Rectal smooth muscle tissue (tissue), 1 donor: ENCODE results near the gene TSPAN18.

ENCODE experiments used
- H3K27ac ChIP-seq: one replicate; pipeline ENCODE4 v1.7.0; 2013; ENCODE audit warnings: low read depth, low read length, inconsistent platforms
- H3K27me3 ChIP-seq: one replicate; pipeline ENCODE4 v1.7.0; 2013; ENCODE audit warnings: low read length; ENCODE audit not compliant: control insufficient read depth, insufficient read depth
- H3K36me3 ChIP-seq: one replicate; pipeline ENCODE4 v1.7.0; 2013; ENCODE audit warnings: low read length; ENCODE audit not compliant: control insufficient read depth, insufficient read depth
- H3K4me1 ChIP-seq: one replicate; pipeline ENCODE4 v1.7.0; 2013; ENCODE audit warnings: low read length; ENCODE audit not compliant: control insufficient read depth, insufficient read depth
- H3K4me3 ChIP-seq: one replicate; pipeline ENCODE4 v1.7.0; 2013; ENCODE audit warnings: low read length
- H3K9ac ChIP-seq: one replicate; pipeline ENCODE4 v1.7.0; 2013; ENCODE audit warnings: low read length

TSPAN18 gene

DNA sequence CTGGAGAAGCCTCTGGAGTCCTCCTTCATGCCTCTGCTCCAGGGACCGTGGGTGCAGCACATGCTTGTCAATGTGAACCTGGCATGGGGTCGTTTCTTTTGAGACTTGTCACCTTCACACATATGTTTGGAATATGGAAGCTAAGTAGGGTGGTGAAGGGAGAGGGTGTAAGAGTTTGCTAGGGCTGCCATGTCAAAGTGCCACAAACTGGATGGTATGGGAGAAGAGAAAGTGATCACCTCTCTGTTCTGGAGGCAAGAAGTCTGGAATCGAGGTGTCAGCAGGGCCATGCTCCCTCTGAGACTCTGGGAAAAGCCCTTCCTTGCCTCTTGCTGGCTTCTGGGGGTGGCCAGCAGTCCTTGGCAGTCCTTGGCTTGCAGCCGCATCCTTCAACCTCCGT lies 8.7 kb upstream of the TSPAN18 start:
- no peaks in the 10 kb centered on the region for H3K4me1 ChIP-seq
- no peaks in the 10 kb centered on the region for H3K36me3 ChIP-seq
- no peak overlapping the region for H3K4me3 ChIP-seq
- no peak overlapping the region for H3K9ac ChIP-seq
- H3K27ac ChIP-seq: no peak overlapping the region
- H3K27me3 ChIP-seq: no peaks in the 10 kb centered on the region

DNA sequence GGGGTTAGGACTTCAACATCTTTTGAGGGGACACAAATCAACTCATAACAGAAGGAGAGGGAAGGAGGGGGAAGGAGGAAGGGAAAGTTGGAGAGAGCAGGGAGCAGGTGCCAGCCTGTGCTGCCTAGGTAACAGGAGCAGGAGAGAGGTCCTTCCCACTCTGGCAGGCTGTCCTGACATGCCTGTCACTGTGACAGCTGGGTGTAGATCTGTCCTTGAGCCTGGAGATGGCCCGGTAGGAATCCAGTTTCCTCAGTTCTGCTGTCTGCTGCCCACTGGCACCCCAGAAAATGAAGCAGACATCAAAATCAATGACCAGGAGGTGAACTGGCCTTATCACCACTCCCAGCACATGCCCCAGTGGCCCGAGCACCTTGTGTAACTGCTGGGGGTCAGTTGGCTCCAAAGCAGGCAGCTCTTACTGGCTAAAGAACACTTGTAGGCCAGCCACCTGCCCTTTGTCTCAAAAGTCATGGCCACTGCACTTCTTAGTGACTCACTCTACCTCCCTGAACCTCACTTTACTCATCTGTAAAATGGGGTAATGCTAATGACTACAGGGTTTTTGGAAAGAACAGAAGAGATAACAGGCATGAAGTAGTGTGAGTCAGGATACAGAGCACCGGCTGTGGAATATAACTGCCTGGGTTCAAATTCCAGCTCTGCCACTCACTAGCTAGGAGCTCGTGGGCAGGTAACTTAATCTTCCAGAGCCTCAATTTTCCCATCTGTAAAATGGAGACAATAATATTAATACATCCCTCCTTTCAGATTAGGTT lies 8.0 kb upstream of the TSPAN18 start:
- no peak overlapping the region for H3K9ac ChIP-seq

DNA sequence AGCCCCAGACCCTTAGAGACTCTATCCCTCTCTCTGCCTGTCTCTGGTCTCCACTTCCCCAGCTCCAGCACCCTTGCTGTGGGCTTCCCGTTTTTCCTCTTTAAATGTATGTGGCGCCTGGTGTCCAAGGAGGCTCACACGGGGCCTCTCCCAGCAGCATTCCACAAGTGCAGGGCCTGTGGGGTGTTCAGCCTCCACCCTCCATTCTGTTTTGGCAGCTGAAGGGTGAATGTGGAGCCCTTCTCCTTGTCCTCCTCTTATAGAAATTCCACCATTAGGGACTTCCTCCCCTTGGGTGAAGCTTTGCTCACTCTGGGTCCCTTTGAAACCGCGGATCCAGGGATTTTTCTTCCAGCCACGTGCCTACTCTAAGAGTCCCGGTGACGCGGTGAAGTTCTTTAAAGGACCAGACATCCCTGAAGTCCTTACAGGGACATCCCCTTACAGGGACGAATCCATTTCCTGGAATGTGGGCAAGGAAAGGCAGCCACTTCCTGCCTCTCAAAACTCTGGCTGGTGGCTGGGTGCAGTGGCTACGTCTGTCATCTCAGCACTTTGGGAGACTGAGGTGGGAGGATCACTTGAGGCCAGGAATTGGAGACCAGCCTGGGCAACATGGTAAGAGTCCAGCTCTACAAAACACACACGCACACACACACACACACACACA lies 1.6 kb upstream of the TSPAN18 start:
- Histone ChIP-seq H3K4me3 (no peak overlapping the region), H3K27ac (no peak overlapping the region), H3K36me3 (no peaks in the 10 kb centered on the region), H3K4me1 (peaks cover 16% of the 10 kb centered on the region), H3K9ac (no peak overlapping the region), H3K27me3 (peaks cover 7% of the 10 kb centered on the region)

More for the DNA sequence above, 8.0 kb upstream of the TSPAN18 start:
- H3K4me3 ChIP-seq: no peak overlapping the region
- H3K27ac ChIP-seq: no peak overlapping the region
- H3K27me3 ChIP-seq: no peaks in the 10 kb centered on the region
- H3K4me1 ChIP-seq: no peaks in the 10 kb centered on the region
- H3K36me3 ChIP-seq: no peaks in the 10 kb centered on the region

DNA sequence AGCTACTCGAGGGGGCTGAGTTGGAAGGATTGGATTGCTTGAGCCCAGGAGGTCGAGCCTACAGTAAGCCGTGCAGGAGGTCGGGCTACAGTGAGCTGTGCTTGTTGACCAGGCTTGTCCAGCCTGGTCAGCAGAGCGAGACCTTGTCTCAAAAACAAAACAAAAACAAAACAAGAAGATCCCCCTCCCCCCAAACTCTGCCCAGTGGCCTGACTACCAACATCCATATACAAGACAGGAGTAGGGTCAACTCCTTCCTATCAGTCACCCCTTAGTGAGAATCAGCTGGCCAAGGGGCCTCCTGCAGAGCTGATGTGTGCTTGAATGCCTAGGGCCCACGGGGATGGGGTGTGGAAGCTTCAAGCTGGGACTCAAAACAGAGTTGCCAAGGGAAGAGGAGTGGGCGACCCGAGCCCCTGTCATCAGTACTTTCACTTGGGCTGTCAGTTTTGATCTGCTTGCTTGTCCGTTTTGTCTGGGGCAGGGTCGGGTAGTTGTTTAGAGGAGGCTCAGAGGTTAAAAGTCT lies 942 bp upstream of the TSPAN18 start:
- H3K27ac ChIP-seq: peak overlapping the region; percentile 90
- no peaks in the 10 kb centered on the region for H3K36me3 ChIP-seq
- peaks cover 7% of the 10 kb centered on the region for H3K27me3 ChIP-seq
- H3K4me1 ChIP-seq: peaks cover 19% of the 10 kb centered on the region
- peak overlapping the region; percentile 35 for H3K4me3 ChIP-seq
- H3K9ac ChIP-seq: no peak overlapping the region

DNA sequence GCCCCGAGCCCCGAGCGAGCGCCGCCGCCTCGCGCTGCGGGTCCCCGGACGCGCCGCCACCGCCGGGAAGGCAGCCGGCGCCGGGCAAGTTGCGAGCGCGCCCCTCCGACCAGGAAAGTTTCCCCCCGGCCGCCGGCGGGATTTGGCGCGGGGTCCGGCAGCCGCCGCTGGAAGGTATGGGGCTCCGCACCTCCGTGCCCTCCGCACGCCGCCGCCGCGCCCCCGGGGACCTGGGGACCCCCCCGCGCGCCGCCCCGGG lies 281 bp downstream of the TSPAN18 start:
- Histone ChIP-seq H3K9ac (peak overlapping the region; percentile 17), H3K27ac (peak overlapping the region; percentile 89), H3K27me3 (peaks cover 7% of the 10 kb centered on the region), H3K36me3 (no peaks in the 10 kb centered on the region), H3K4me1 (peaks cover 27% of the 10 kb centered on the region), H3K4me3 (peak overlapping the region; percentile 71)

DNA sequence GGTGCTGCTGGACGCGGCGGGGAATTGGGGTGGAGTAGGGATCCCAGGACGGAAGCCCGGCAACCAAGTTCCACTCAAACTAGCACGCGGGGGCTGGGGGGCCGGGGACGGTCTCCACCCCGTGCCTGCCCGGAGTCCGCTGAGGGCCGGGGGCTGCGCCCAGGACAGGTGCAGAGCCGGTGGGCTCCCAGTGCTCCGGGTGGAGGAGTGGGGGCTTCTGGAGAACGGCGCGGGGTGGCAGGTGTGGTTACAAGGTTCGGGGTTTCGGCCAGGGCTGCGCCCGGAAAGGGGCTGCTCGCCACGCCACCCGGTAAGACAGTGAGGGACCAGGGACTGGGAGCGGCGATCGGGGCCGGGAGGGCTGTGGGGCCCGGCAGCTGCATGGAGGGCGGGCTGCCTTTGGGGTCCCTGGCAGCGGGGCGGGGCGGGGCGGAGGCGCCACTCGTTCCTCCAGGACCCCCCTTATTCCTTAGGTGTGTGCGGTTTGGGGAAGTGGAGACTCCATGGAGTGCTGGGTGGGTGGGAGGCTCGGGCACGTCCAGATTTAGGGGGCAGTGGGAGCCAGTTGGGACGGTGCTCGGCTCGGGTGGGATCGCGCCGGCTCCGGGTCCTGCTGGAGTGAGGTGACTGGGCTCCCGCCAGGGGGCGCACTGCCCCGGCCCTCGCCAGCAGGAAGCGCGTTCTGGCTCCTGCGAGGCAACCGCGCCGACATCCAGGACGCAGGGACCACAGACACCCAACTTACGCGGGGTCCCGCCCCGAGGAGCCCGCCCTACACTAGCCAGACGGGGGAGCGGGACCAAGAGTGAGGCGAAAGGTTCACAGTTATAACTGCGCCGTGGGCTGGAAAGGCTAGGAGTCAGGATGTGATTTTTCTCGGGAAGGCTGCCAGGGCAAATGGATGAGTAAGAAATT lies 868 bp downstream of the TSPAN18 start:
- H3K9ac ChIP-seq: peak overlapping the region; percentile 17
- H3K27ac ChIP-seq: peak overlapping the region; percentile 89
- peaks cover 33% of the 10 kb centered on the region for H3K4me1 ChIP-seq
- H3K36me3 ChIP-seq: no peaks in the 10 kb centered on the region
- H3K4me3 ChIP-seq: peak overlapping the region; percentile 71
- H3K27me3 ChIP-seq: peaks cover 7% of the 10 kb centered on the region

DNA sequence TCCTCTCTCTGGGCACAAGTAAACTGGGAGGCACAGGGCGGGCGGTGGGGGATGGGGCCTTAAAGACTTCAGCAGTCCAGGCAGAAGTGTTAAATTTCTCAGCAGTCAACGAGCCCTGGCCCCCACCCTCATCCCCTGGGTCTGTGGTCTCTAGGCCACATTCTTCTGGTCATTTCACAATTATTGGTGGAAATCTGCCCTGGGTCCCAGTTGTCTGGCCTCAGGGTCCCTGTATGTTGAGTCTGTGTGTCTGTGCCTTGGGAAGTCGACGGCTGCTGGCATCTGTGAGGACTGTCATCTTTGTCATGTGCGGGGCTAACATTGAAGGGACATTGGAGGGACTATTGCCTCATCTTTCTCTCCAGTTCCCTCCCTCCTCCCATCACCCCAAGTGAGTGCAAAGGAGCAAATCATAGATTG lies 1.7 kb downstream of the TSPAN18 start:
- Histone ChIP-seq H3K27ac (peak overlapping the region; percentile 89), H3K4me3 (peak overlapping the region; percentile 71), H3K36me3 (no peaks in the 10 kb centered on the region), H3K27me3 (peaks cover 7% of the 10 kb centered on the region), H3K9ac (no peak overlapping the region), H3K4me1 (peaks cover 38% of the 10 kb centered on the region)

DNA sequence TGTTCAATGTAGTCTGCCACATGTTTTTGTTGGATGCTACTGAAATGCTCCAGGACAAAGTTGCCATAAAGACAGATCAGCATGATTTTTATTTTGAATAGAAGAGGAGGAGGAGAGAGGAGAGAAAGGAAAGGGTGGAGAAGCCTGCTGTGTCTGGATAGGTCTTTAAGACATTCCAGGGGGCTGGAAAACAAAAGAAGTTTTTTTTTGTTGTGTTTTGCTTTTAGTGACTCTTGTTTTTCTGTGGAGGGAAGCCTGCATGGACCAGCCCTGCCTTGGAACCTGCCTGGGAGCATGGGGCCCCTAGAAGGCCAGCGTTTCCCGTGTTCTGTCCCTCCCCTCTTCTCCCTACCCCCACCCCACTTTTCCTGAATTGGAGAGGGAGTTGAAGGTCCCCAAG lies 2.3 kb downstream of the TSPAN18 start:
- Histone ChIP-seq H3K9ac (no peak overlapping the region), H3K4me1 (peaks cover 41% of the 10 kb centered on the region), H3K4me3 (peak overlapping the region; percentile 71)

DNA sequence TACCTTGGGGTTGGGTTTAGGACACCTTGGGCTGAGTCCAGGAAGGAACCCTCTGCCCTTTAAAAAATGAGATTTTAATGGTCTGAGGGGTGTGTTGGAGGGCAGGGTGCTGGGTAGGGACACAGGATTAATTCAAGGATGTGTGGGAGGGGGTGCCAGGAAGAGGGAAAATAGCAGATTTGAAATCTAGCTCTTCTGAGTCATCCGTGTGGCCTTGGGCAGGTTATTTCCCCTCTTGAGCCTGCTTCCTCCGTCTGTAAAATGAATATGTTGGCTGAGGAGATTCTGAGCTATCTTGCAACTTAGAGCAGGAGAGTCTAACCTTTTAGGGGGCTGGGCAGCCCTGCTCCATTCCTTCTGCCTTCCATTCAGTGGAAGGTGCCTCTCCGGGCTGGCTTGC lies 3.0 kb downstream of the TSPAN18 start:
- Histone ChIP-seq H3K4me1 (peaks cover 44% of the 10 kb centered on the region), H3K4me3 (no peak overlapping the region), H3K27me3 (peaks cover 7% of the 10 kb centered on the region), H3K36me3 (no peaks in the 10 kb centered on the region), H3K9ac (no peak overlapping the region), H3K27ac (peak overlapping the region; percentile 89)

More for the DNA sequence above, 2.3 kb downstream of the TSPAN18 start:
- H3K27me3 ChIP-seq: peaks cover 7% of the 10 kb centered on the region
- peak overlapping the region; percentile 89 for H3K27ac ChIP-seq
- no peaks in the 10 kb centered on the region for H3K36me3 ChIP-seq

DNA sequence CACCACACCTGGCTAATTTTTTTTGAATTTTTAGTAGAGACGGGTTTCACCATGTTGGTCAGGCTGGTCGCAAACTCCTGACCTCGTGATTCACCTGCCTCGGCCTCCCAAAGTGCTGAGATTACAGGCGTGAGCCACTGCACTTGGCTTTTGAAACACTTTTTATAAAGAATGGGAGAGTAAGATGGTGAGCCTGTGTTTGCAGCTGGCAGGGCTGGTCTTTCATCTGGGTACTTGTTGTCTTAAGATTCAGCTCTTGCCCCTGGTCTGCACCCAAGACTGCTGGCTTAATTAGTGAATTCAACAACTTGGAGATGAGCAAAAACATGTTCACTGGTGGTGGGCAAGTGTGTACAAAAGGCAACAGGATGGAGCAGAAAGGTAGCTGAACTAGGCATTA lies 4.0 kb downstream of the TSPAN18 start:
- H3K36me3 ChIP-seq: no peaks in the 10 kb centered on the region
- H3K27ac ChIP-seq: peak overlapping the region; percentile 71
- no peak overlapping the region for H3K9ac ChIP-seq
- no peak overlapping the region for H3K4me3 ChIP-seq
- peaks cover 49% of the 10 kb centered on the region for H3K4me1 ChIP-seq
- H3K27me3 ChIP-seq: peaks cover 7% of the 10 kb centered on the region

DNA sequence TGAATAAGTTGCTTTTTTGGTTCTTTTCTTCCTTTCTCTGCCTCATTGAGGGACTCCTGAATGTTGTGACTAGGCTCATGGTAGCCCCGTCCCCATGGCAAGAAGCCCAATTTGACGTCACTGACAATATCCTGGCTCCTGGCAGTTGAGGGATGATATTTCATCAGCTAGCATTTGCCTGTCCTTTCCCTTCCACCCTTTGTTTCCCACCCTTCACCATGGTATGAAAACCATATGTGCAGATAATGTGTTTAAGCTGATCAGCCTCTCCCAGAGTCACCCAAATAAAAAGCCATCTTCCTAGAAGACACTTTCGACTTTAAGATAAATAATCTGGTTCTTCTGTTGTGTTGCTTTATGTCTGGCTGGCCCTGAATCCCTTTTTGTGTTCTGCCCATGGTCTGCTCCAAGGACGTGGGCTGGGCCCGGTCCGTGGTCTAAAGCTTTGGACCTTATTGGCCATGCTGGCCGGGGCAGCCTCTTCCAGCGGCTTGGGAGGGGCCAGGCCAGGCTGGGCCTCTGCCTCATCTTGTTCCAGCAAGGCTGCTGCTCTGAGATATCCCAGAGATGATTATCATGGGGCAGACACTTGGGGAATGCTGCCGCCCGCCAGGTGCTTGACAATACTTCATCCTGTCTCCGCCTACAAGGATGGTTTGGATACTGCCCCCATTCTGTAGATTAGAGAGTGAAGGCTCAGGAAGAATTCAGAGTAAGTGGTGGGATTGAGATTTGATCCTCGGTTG lies 5.1 kb downstream of the TSPAN18 start:
- Histone ChIP-seq H3K4me1 (peaks cover 42% of the 10 kb centered on the region), H3K4me3 (no peak overlapping the region), H3K27ac (peak overlapping the region; percentile 71), H3K9ac (no peak overlapping the region), H3K27me3 (peaks cover 7% of the 10 kb centered on the region), H3K36me3 (no peaks in the 10 kb centered on the region)
